GM23338 (cell line): ENCODE measurements around the gene GPANK1. TPM values are rescaled to one million over a fixed set of nuclear protein-coding genes. Genes with fewer than 3 reads are reported as not detected.

Experiments used
- ATAC-seq: fragments of 200-7000 bp; cut with Tn5 transposase; 3 replicates; pipeline ENCODE4 v1.9.1; 2020
- DNase-seq: peaks from one replicate; pipeline ENCODE4 v3.0.0-alpha.2; 2015; ENCODE audit warnings: low spot score
- H2AFZ ChIP-seq: fragments of 200-600 bp; sonication (generic); 2 replicates; pipeline ENCODE4 v1.8.0; 2016; ENCODE audit warnings: antibody characterized with exemption, mild to moderate bottlenecking, moderate library complexity
- H3F3A ChIP-seq: fragments of 200-600 bp; sonication (generic); replicated peaks from 2 replicates; pipeline ENCODE4 v1.8.0; 2017; ENCODE audit warnings: antibody characterized with exemption, mixed run types, low read depth
- H3K27ac ChIP-seq: fragments of 200-600 bp; sonication (generic); 2 replicates; pipeline ENCODE4 v1.6.1; 2016; ENCODE audit warnings: low read depth
- H3K27me3 ChIP-seq: fragments of 200-600 bp; sonication (generic); 2 replicates; pipeline ENCODE4 v1.8.0; 2016; ENCODE audit warnings: mild to moderate bottlenecking, mixed run types, moderate library complexity; ENCODE audit not compliant: insufficient read depth
- H3K36me3 ChIP-seq: fragments of 200-600 bp; sonication (generic); 2 replicates; pipeline ENCODE4 v1.8.0; 2016; ENCODE audit warnings: mild to moderate bottlenecking; ENCODE audit not compliant: insufficient read depth
- H3K4me1 ChIP-seq: fragments of 200-600 bp; sonication (generic); 2 replicates; pipeline ENCODE4 v1.8.0; 2016; ENCODE audit warnings: mild to moderate bottlenecking, moderate library complexity; ENCODE audit not compliant: insufficient read depth
- H3K4me2 ChIP-seq: fragments of 200-600 bp; sonication (generic); 2 replicates; pipeline ENCODE4 v1.7.1; 2017; ENCODE audit warnings: mixed run types
- H3K4me3 ChIP-seq: fragments of 200-600 bp; sonication (generic); 2 replicates; pipeline ENCODE4 v1.6.1; 2016; ENCODE audit warnings: mixed run types
- H3K79me2 ChIP-seq: fragments of 200-600 bp; sonication (generic); replicated peaks from 2 replicates; pipeline ENCODE4 v1.8.0; 2017; ENCODE audit warnings: mild to moderate bottlenecking; ENCODE audit not compliant: insufficient read depth
- H3K9me2 ChIP-seq: fragments of 200-600 bp; sonication (generic); 2 replicates; pipeline ENCODE4 v1.8.0; 2017; ENCODE audit not compliant: insufficient read depth
- H4K20me1 ChIP-seq: fragments of 200-600 bp; sonication (generic); replicated peaks from 2 replicates; pipeline ENCODE4 v1.8.0; 2017; ENCODE audit warnings: mild to moderate bottlenecking; ENCODE audit not compliant: insufficient read depth
- H3K27ac Mint-ChIP-seq: 2 replicates; pipeline ENCODE4 v1.8.0; 2020; ENCODE audit warnings: inconsistent platforms, mild to moderate bottlenecking, moderate library complexity, mixed read lengths
- H3K27me3 Mint-ChIP-seq: 3 replicates; pipeline ENCODE4 v1.8.0; 2022; ENCODE audit warnings: low read depth, mild to moderate bottlenecking, moderate library complexity, mixed read lengths, inconsistent platforms; ENCODE audit not compliant: insufficient read depth, poor library complexity
- H3K36me3 Mint-ChIP-seq: 3 replicates; pipeline ENCODE4 v1.8.0; 2021; ENCODE audit warnings: low read depth, mild to moderate bottlenecking, inconsistent platforms, moderate library complexity, mixed read lengths
- H3K4me1 Mint-ChIP-seq: 3 replicates; pipeline ENCODE4 v1.8.0; 2020; ENCODE audit warnings: mild to moderate bottlenecking, inconsistent platforms, mixed read lengths
- H3K4me3 Mint-ChIP-seq: 3 replicates; pipeline ENCODE4 v1.8.0; 2021; ENCODE audit warnings: moderate library complexity, mild to moderate bottlenecking, inconsistent platforms, mixed read lengths
- H3K9me3 Mint-ChIP-seq: 3 replicates; pipeline ENCODE4 v1.8.0; 2020; ENCODE audit warnings: moderate library complexity, mild to moderate bottlenecking, inconsistent platforms, mixed read lengths
- CREB1 ChIP-seq: fragments of 250-450 bp; sonication (Bioruptor Pico); IDR thresholded peaks from 2 replicates; pipeline ENCODE4 v1.5.0; 2020; ENCODE audit warnings: low read depth, mild to moderate bottlenecking, moderate library complexity
- CTCF ChIP-seq, 2 experiments: fragments of 200-600 bp in 1 of 2; sonication (generic) in 1 of 2; conservative IDR thresholded peaks; 2 replicates each; pipeline versions ENCODE4 v1.5.1 to v1.6.1; 2016 to 2017; ENCODE audit warnings: antibody characterized with exemption in 2 of 2, low read depth in 2 of 2, mild to moderate bottlenecking in 2 of 2, moderate library complexity in 1 of 2
- EZH2phosphoT487 ChIP-seq: fragments of 200-600 bp; sonication (generic); IDR thresholded peaks from one replicate; pipeline ENCODE4 v1.8.1; 2018; ENCODE audit warnings: antibody characterized with exemption; ENCODE audit not compliant: unreplicated experiment
- POLR2AphosphoS5 ChIP-seq: IDR thresholded peaks from 2 replicates; pipeline ENCODE4 v1.6.1; 2016; ENCODE audit warnings: antibody characterized with exemption, low read depth
- REST ChIP-seq: IDR thresholded peaks from one replicate; pipeline ENCODE4 v1.6.1; 2018; ENCODE audit warnings: antibody characterized with exemption; ENCODE audit not compliant: unreplicated experiment
- STAT1 ChIP-seq: IDR thresholded peaks from one replicate; pipeline ENCODE4 v1.6.1; 2016; ENCODE audit warnings: antibody characterized with exemption; ENCODE audit not compliant: unreplicated experiment
- polyA plus RNA-seq: library from polyadenylated mRNA; unstranded; fragments of >200 nt; fragmentation: Nextera tagmentation; extraction: Ambion mirVana; gene quantifications from 2 replicates; pipeline ENCODE4 v1.2.1, GENCODE V29; 2016
- total RNA-seq: library from RNA; depleted of rRNA; stranded (reverse); fragments of >200 nt; shearing (Covaris generic); gene quantifications from 2 replicates; pipeline ENCODE4 v1.2.3, GENCODE V29; 2014
- TF ChIP-seq, protein P1 (sequence below): fragments of 250-450 bp; sonication (Bioruptor Pico); IDR thresholded peaks from 2 replicates; pipeline ENCODE4 v1.5.0; 2020; ENCODE audit warnings: mild to moderate bottlenecking, moderate library complexity

GPANK1 gene
- total and polyA plus RNA-seq, 2 experiments from 2014 or later, result 27.1 to 49.2 TPM

- Histone ChIP-seq H3K79me2 (no peaks in the 10 kb centered on the region), H3F3A (no peaks in the 10 kb centered on the region), H4K20me1 (no peaks in the 10 kb centered on the region), H3K27me3 (no peaks in the 10 kb centered on the region), H2AFZ (no peak overlapping the region), H3K4me1 (no peaks in the 10 kb centered on the region), H3K36me3 (no peaks in the 10 kb centered on the region), H3K4me2 (no peak overlapping the region), H3K4me3 (no peak overlapping the region), H3K9me2 (no peaks in the 10 kb centered on the region), H3K27ac (no peak overlapping the region)
- Mint-ChIP-seq H3K36me3 (peaks cover 19% of the 10 kb centered on the region), H3K4me3 (no peak overlapping the region), H3K4me1 (no peaks in the 10 kb centered on the region; the same call in 2 of the 3 replicates), H3K9me3 (no peaks in the 10 kb centered on the region), H3K27me3 (peaks cover 6% of the 10 kb centered on the region), H3K27ac (no peak overlapping the region)
- peak; percentile 89 for ATAC-seq
- DNase-seq, result peak; percentile 72
- TF ChIP-seq CTCF (conservative IDR thresholded peaks at IDR 0.05; ENCODE audit: low read depth in 2 of 2) (peak; percentile 69 to 80), EZH2phosphoT487 (no peak)
These were observed 24.7 kb upstream of the GPANK1 start for GRCh38 chr6:31689249-31690110.

DNA sequence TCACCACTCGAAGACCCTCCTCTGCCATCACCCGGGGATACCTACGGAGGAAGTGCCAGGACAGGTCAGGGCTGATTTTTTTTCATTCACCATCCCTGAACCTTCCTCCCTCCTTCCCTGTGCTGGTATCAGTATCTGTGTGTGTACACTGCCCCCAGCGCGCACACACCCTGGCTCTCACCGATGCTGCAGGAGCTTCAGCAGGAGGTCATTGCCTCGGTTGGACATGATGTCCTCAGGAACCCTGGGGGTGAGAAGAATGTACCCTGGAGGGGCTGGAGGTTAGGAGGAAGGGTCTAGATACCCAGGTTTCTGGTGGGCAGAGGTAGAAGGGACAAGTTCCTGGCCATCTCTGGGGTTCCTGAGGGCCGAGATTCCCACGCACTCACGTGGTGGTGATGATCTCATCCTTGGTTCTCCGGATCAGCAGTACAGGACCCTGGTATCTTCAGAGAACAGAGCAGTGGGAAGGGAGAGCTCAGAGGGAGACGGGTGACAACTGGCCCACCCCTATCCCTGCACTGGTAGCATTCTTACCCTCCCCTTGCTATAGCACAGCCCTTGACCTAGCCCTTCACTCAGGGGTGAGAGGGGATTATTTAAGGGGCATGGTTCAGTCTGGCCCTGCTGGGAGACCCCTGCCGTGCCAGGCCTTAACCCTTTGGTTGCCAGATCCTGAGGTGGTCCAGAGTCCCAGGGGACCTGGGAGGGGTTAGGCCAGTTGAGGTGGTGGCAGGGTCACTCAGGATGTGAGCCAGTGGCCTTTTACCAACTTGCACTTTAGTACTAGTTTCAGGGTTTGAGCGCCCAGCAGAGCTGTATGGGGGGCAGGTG lies 23.3 kb upstream of the GPANK1 start:
- H3K4me3 Mint-ChIP-seq, result no peak overlapping the region
- peaks cover 11% of the 10 kb centered on the region for H3K27me3 Mint-ChIP-seq
- Histone ChIP-seq H3K27ac (no peak overlapping the region), H2AFZ (no peak overlapping the region), H3K4me2 (no peak overlapping the region), H3K4me3 (no peak overlapping the region), H3F3A (no peaks in the 10 kb centered on the region), H3K36me3 (no peaks in the 10 kb centered on the region), H3K4me1 (peaks cover 3% of the 10 kb centered on the region), H3K27me3 (no peaks in the 10 kb centered on the region), H3K9me2 (no peaks in the 10 kb centered on the region), H3K79me2 (no peaks in the 10 kb centered on the region), H4K20me1 (no peaks in the 10 kb centered on the region)
- H3K36me3 Mint-ChIP-seq, result peaks cover 17% of the 10 kb centered on the region
- H3K27ac Mint-ChIP-seq, result no peak overlapping the region
- no peak for DNase-seq
- H3K4me1 Mint-ChIP-seq, result peaks cover 4% of the 10 kb centered on the region
- H3K9me3 Mint-ChIP-seq, result no peaks in the 10 kb centered on the region
- peak; percentile 15; the same call in 1 of the 3 replicates for ATAC-seq
- no peak for TF ChIP-seq STAT1
- TF ChIP-seq REST, result no peak
- TF ChIP-seq CREB1 (CRISPR knock-in tag), result no peak
- TF ChIP-seq, protein P1, sequence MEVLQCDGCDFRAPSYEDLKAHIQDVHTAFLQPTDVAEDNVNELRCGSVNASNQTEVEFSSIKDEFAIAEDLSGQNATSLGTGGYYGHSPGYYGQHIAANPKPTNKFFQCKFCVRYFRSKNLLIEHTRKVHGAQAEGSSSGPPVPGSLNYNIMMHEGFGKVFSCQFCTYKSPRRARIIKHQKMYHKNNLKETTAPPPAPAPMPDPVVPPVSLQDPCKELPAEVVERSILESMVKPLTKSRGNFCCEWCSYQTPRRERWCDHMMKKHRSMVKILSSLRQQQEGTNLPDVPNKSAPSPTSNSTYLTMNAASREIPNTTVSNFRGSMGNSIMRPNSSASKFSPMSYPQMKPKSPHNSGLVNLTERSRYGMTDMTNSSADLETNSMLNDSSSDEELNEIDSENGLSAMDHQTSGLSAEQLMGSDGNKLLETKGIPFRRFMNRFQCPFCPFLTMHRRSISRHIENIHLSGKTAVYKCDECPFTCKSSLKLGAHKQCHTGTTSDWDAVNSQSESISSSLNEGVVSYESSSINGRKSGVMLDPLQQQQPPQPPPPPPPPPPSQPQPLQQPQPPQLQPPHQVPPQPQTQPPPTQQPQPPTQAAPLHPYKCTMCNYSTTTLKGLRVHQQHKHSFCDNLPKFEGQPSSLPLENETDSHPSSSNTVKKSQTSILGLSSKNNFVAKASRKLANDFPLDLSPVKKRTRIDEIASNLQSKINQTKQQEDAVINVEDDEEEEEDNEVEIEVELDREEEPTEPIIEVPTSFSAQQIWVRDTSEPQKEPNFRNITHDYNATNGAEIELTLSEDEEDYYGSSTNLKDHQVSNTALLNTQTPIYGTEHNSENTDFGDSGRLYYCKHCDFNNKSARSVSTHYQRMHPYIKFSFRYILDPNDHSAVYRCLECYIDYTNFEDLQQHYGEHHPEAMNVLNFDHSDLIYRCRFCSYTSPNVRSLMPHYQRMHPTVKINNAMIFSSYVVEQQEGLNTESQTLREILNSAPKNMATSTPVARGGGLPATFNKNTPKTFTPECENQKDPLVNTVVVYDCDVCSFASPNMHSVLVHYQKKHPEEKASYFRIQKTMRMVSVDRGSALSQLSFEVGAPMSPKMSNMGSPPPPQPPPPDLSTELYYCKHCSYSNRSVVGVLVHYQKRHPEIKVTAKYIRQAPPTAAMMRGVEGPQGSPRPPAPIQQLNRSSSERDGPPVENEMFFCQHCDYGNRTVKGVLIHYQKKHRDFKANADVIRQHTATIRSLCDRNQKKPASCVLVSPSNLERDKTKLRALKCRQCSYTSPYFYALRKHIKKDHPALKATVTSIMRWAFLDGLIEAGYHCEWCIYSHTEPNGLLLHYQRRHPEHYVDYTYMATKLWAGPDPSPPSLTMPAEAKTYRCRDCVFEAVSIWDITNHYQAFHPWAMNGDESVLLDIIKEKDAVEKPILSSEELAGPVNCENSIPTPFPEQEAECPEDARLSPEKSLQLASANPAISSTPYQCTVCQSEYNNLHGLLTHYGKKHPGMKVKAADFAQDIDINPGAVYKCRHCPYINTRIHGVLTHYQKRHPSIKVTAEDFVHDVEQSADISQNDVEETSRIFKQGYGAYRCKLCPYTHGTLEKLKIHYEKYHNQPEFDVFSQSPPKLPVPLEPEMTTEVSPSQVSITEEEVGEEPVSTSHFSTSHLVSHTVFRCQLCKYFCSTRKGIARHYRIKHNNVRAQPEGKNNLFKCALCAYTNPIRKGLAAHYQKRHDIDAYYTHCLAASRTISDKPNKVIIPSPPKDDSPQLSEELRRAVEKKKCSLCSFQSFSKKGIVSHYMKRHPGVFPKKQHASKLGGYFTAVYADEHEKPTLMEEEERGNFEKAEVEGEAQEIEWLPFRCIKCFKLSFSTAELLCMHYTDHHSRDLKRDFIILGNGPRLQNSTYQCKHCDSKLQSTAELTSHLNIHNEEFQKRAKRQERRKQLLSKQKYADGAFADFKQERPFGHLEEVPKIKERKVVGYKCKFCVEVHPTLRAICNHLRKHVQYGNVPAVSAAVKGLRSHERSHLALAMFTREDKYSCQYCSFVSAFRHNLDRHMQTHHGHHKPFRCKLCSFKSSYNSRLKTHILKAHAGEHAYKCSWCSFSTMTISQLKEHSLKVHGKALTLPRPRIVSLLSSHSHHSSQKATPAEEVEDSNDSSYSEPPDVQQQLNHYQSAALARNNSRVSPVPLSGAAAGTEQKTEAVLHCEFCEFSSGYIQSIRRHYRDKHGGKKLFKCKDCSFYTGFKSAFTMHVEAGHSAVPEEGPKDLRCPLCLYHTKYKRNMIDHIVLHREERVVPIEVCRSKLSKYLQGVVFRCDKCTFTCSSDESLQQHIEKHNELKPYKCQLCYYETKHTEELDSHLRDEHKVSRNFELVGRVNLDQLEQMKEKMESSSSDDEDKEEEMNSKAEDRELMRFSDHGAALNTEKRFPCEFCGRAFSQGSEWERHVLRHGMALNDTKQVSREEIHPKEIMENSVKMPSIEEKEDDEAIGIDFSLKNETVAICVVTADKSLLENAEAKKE (CRISPR knock-in tag), result no peak
- no peak for TF ChIP-seq POLR2AphosphoS5
